Progenitor cell of endocrine pancreas (in vitro differentiated cells): ENCODE results near the gene ADAMTS9. TPM values are rescaled to one million over a fixed set of nuclear protein-coding genes. Genes with fewer than 3 reads are reported as not detected.

Source experiments
- DNase-seq: peaks from one replicate; pipeline ENCODE4 v3.0.0; 2021; ENCODE audit warnings: low spot score; ENCODE audit not compliant: unreplicated experiment
- H3K27ac Mint-ChIP-seq: 2 replicates; pipeline ENCODE4 v1.8.0; 2021; ENCODE audit warnings: mild to moderate bottlenecking, moderate library complexity, mixed read lengths
- H3K27me3 Mint-ChIP-seq: 2 replicates; pipeline ENCODE4 v1.8.0; 2021; ENCODE audit warnings: mixed read lengths
- H3K36me3 Mint-ChIP-seq: 2 replicates; pipeline ENCODE4 v1.8.0; 2022; ENCODE audit warnings: mixed read lengths; ENCODE audit not compliant: insufficient read depth
- H3K4me1 Mint-ChIP-seq: 2 replicates; pipeline ENCODE4 v1.8.0; 2021; ENCODE audit warnings: low read depth, mixed read lengths
- H3K4me3 Mint-ChIP-seq: 2 replicates; pipeline ENCODE4 v1.8.0; 2021; ENCODE audit warnings: low read depth, mild to moderate bottlenecking, moderate library complexity, mixed read lengths
- H3K9me3 Mint-ChIP-seq: 2 replicates; pipeline ENCODE4 v1.8.0; 2021; ENCODE audit warnings: low read depth, mixed read lengths
- total RNA-seq: library from RNA; stranded (reverse); gene quantifications from 2 replicates; pipeline ENCODE4 v1.2.1, GENCODE V29; 2021
- TF ChIP-seq, protein P1 (sequence below): fragments of 200-600 bp; sonication (generic); IDR thresholded peaks from one replicate; pipeline ENCODE4 v1.5.0; 2021; ENCODE audit warnings: antibody characterized with exemption, mild to moderate bottlenecking; ENCODE audit not compliant: unreplicated experiment

ADAMTS9 gene
- total RNA-seq, 1 donor from 2014 or later = 54.2 TPM

DNA sequence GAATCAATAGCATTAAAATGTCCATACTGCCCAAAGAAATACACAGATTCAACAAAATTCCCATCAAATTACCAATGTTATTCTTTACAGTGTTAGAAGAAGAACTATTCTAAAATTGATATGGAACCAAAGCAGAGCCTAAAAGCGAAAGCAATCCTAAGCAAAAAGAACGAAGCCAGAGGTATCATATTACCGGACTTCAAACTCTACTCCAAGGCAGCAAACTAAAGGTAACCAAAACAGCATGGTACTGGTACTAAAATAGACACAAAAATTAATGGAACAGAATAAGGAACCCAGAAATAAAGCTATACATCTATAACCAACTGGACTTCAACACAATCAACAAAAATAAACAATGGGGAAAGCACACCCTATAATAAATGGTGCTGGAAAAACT lies 167.5 kb downstream of the ADAMTS9 start:
- TF ChIP-seq, protein P1, sequence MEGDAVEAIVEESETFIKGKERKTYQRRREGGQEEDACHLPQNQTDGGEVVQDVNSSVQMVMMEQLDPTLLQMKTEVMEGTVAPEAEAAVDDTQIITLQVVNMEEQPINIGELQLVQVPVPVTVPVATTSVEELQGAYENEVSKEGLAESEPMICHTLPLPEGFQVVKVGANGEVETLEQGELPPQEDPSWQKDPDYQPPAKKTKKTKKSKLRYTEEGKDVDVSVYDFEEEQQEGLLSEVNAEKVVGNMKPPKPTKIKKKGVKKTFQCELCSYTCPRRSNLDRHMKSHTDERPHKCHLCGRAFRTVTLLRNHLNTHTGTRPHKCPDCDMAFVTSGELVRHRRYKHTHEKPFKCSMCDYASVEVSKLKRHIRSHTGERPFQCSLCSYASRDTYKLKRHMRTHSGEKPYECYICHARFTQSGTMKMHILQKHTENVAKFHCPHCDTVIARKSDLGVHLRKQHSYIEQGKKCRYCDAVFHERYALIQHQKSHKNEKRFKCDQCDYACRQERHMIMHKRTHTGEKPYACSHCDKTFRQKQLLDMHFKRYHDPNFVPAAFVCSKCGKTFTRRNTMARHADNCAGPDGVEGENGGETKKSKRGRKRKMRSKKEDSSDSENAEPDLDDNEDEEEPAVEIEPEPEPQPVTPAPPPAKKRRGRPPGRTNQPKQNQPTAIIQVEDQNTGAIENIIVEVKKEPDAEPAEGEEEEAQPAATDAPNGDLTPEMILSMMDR = no peak
- peaks cover 24% of the 10 kb centered on the region for H3K9me3 Mint-ChIP-seq
- peaks cover 56% of the 10 kb centered on the region for H3K36me3 Mint-ChIP-seq
- no peaks in the 10 kb centered on the region for H3K4me1 Mint-ChIP-seq
- DNase-seq = no peak
- no peak overlapping the region for H3K4me3 Mint-ChIP-seq
- H3K27ac Mint-ChIP-seq = no peak overlapping the region
- no peaks in the 10 kb centered on the region for H3K27me3 Mint-ChIP-seq

DNA sequence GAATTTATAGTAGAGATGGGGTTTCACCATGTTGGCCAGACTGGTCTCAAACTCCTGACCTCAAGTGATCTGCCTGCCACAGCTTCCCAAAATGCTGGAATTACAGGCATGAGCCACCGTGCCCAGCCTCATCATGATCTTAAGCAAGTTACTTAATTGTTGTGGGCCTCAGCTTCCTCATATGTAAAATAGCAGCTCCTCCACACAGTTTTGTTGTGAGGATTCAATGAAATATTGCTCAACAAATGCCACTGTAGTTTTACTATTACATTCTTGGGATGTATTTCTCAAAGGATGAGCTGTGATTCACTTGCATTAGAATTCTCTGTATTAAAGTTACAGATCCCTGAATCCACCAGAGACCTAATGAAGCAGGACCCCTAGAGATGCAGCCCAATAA lies 168.8 kb downstream of the ADAMTS9 start:
- H3K36me3 Mint-ChIP-seq = peaks cover 51% of the 10 kb centered on the region
- DNase-seq = no peak
- peaks cover 18% of the 10 kb centered on the region for H3K9me3 Mint-ChIP-seq
- no peak overlapping the region for H3K27ac Mint-ChIP-seq
- no peaks in the 10 kb centered on the region for H3K4me1 Mint-ChIP-seq
- no peak overlapping the region for H3K4me3 Mint-ChIP-seq
- H3K27me3 Mint-ChIP-seq = no peaks in the 10 kb centered on the region
- TF ChIP-seq, protein P1 = no peak

DNA sequence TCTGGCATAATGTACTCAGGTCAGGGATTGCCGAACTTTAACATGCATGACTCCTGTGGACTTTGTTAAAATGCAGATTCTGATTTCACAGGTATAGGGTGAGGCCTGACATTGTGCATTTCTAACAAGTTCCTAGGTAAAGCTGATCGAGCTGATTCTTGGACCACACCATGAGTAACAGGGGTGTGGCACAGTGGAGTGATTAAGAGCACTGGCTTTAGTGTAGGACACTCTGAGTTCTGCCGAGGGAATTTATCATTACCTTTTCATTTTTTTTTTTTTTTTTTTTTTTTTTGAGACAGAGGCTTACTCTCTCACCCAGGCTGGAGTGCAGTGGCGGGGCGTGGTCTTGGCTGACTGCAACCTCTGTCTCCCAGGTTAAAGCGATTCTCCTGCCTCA lies 169.3 kb downstream of the ADAMTS9 start:
- TF ChIP-seq, protein P1 = no peak
- Mint-ChIP-seq H3K27ac (no peak overlapping the region), H3K36me3 (peaks cover 48% of the 10 kb centered on the region), H3K27me3 (no peaks in the 10 kb centered on the region), H3K4me1 (no peaks in the 10 kb centered on the region), H3K9me3 (peaks cover 15% of the 10 kb centered on the region), H3K4me3 (no peak overlapping the region)
- DNase-seq = no peak

DNA sequence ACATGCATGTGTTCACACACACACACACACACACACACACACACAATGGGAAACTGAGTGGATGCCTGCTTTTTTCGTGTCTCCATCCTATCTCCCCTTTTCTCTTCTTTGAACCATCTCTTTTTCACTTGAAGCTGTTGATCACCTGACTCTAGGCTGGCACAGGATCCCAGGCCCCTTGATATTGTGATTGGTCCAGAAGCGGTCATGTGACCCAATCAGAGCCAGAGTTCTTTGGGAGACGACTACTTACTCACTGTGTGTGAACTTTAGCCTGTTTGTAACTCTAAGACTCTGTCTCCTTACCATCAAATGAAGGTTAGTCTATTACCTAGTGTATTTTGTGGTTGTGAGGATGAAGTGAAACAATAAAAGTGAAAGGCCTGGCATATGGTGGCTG lies 172.9 kb downstream of the ADAMTS9 start:
- no peak overlapping the region for H3K27ac Mint-ChIP-seq
- H3K27me3 Mint-ChIP-seq = no peaks in the 10 kb centered on the region
- peaks cover 20% of the 10 kb centered on the region for H3K36me3 Mint-ChIP-seq
- no peaks in the 10 kb centered on the region for H3K9me3 Mint-ChIP-seq
- no peaks in the 10 kb centered on the region for H3K4me1 Mint-ChIP-seq
- no peak overlapping the region for H3K4me3 Mint-ChIP-seq
- TF ChIP-seq, protein P1 = no peak
- no peak for DNase-seq

DNA sequence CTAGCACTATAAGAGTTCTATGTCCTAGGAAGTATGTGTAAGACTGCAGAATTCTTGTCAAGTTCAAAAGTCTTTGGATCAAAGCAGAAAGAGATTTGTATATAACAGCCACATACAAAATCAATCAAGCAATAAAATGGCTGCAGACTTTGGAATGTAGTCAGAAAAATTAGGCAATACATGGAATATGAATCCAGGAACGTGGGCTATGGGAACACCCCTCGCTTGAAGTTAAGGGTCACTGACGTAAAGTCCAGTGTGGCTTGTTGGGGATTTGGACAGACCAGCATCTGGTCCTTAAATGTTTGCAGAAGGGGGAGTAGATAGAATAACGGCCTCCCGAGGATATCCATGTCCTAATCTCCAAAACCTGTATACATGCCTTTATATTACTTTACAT lies 178.6 kb downstream of the ADAMTS9 start:
- no peak for DNase-seq
- H3K4me3 Mint-ChIP-seq = no peak overlapping the region
- H3K27me3 Mint-ChIP-seq = no peaks in the 10 kb centered on the region
- no peaks in the 10 kb centered on the region for H3K36me3 Mint-ChIP-seq
- H3K9me3 Mint-ChIP-seq = peaks cover 4% of the 10 kb centered on the region
- no peak overlapping the region for H3K27ac Mint-ChIP-seq
- TF ChIP-seq, protein P1 = no peak
- no peaks in the 10 kb centered on the region for H3K4me1 Mint-ChIP-seq
